ENCODE results near the gene GABRG3.

GABRG3 gene

GRCh38 chr15:27481768-27482167 lies 510.8 kb downstream of the GABRG3 start:
- DNase-seq: no peak

GRCh38 chr15:27482287-27482686 lies 511.3 kb downstream of the GABRG3 start:
- no peak for DNase-seq

- DNase-seq: no peak
Observed at GRCh38 chr15:27483124-27483523, 512.1 kb downstream of the GABRG3 start.

- no peak for DNase-seq
Observed at GRCh38 chr15:27485265-27485664, 514.3 kb downstream of the GABRG3 start.

- DNase-seq: no peak
Observed at GRCh38 chr15:27486051-27486450, 515.1 kb downstream of the GABRG3 start.

- DNase-seq: no peak
Observed at GRCh38 chr15:27486683-27487647, 516.0 kb downstream of the GABRG3 start.

- no peak for DNase-seq
Observed at GRCh38 chr15:27487846-27488245, 516.9 kb downstream of the GABRG3 start.

- no peak for DNase-seq
Observed at GRCh38 chr15:27490867-27491595, 520.0 kb downstream of the GABRG3 start.

GRCh38 chr15:27491666-27492621 lies 521.0 kb downstream of the GABRG3 start:
- no peak for DNase-seq

GRCh38 chr15:27495963-27496459 lies 525.0 kb downstream of the GABRG3 start:
- no peak for DNase-seq

GRCh38 chr15:27498700-27499099 lies 527.7 kb downstream of the GABRG3 start:
- DNase-seq: no peak

- DNase-seq: no peak
Observed at GRCh38 chr15:27499191-27499590, 528.2 kb downstream of the GABRG3 start.

GRCh38 chr15:27499719-27500118 lies 528.7 kb downstream of the GABRG3 start:
- DNase-seq: no peak

GRCh38 chr15:27500206-27500605 lies 529.2 kb downstream of the GABRG3 start:
- no peak for DNase-seq

GRCh38 chr15:27506752-27507151 lies 535.8 kb downstream of the GABRG3 start:
- no peak for DNase-seq

GRCh38 chr15:27509014-27509413 lies 538.0 kb downstream of the GABRG3 start:
- DNase-seq: no peak

- DNase-seq: no peak
Observed at GRCh38 chr15:27512281-27513001, 541.5 kb downstream of the GABRG3 start.

- no peak for DNase-seq
Observed at GRCh38 chr15:27514526-27514925, 543.5 kb downstream of the GABRG3 start.

- DNase-seq: peak; percentile 1
Observed at GRCh38 chr15:27527490-27528067, 556.6 kb downstream of the GABRG3 start.

- DNase-seq: no peak
Observed at GRCh38 chr15:27529399-27529798, 558.4 kb downstream of the GABRG3 start.

GRCh38 chr15:27530994-27531393 lies 560.0 kb downstream of the GABRG3 start:
- DNase-seq: no peak
